Natural killer cell (primary cell): ENCODE data around the gene PPP6R1. TPM values are rescaled to one million over a fixed set of nuclear protein-coding genes. Genes with fewer than 3 reads are reported as not detected.

ENCODE experiments used
- ATAC-seq, 3 donors: fragments of 150-1000 bp in 2 of 3; fragments of 200-7000 bp in 1 of 3; cut with Tn5 transposase; 1 replicate in 1 of 3; 2 replicates in 2 of 3; pipeline ENCODE4 v1.10.0; 2021; ENCODE audit warnings: mild to moderate bottlenecking in 2 of 3, moderate library complexity in 2 of 3
- DNase-seq, 2 donors: peaks; one replicate each; pipeline versions ENCODE4 v3.0.0 to v3.0.0-alpha.2; 2013 to 2021; ENCODE audit warnings: mixed read lengths in 1 of 2
- H3K27ac ChIP-seq: one replicate; pipeline ENCODE4 v1.5.1; 2013; ENCODE audit warnings: mild to moderate bottlenecking, low read length
- H3K27me3 ChIP-seq: one replicate; pipeline ENCODE4 v1.6.1; 2013; ENCODE audit warnings: low read length; ENCODE audit not compliant: control insufficient read depth, insufficient read depth
- H3K36me3 ChIP-seq: one replicate; pipeline ENCODE4 v1.6.1; 2013; ENCODE audit warnings: low read length; ENCODE audit not compliant: control insufficient read depth, insufficient read depth
- H3K4me1 ChIP-seq: one replicate; pipeline ENCODE4 v1.6.1; 2013; ENCODE audit warnings: low read length; ENCODE audit not compliant: control insufficient read depth, insufficient read depth
- H3K4me3 ChIP-seq: one replicate; pipeline ENCODE4 v1.5.1; 2013; ENCODE audit warnings: low read length
- H3K9me3 ChIP-seq: one replicate; pipeline ENCODE4 v1.6.1; 2013; ENCODE audit warnings: low read length; ENCODE audit not compliant: control insufficient read depth, insufficient read depth
- H3K27ac Mint-ChIP-seq, 2 donors: one replicate each; pipeline ENCODE4 v1.8.0; 2022; ENCODE audit warnings: mild to moderate bottlenecking in 2 of 2, mixed read lengths in 2 of 2, moderate library complexity in 1 of 2
- H3K27me3 Mint-ChIP-seq, 2 donors: one replicate each; pipeline ENCODE4 v1.8.0; 2022; ENCODE audit warnings: low read depth in 2 of 2, mixed read lengths in 2 of 2
- H3K36me3 Mint-ChIP-seq: one replicate; pipeline ENCODE4 v1.8.0; 2022; ENCODE audit warnings: mixed read lengths
- H3K4me1 Mint-ChIP-seq, 2 donors: one replicate each; pipeline ENCODE4 v1.8.0; 2022; ENCODE audit warnings: mixed read lengths in 2 of 2
- H3K4me3 Mint-ChIP-seq: one replicate; pipeline ENCODE4 v1.8.0; 2022; ENCODE audit warnings: mild to moderate bottlenecking, moderate library complexity, mixed read lengths
- H3K9me3 Mint-ChIP-seq, 2 donors: one replicate each; pipeline ENCODE4 v1.8.0; 2022; ENCODE audit warnings: mixed read lengths in 2 of 2
- WGBS: methylation state at CpG from one replicate; pipeline ENCODE4 v1.1.7; 2013; ENCODE audit warnings: missing lambda C conversion rate; ENCODE audit not compliant: insufficient coverage; 5-methylcytosine and 5-hydroxymethylcytosine counted together
- intact Hi-C: fragments of 100-400 bp; cut with micrococcal nuclease; formaldehyde crosslinking; loops from one replicate; pipeline ENCODE4 v1.14.2; 2022
- total RNA-seq, 4 donors: library from RNA; stranded (reverse); fragments of 120-200 nt in 1 of 4; gene quantifications; one replicate each; pipeline versions ENCODE4 v1.2.3 to v1.2.4, GENCODE V29; 2013 to 2022
- TF ChIP-seq, protein P1 (sequence below): fragments of 200-600 bp; IDR thresholded peaks from one replicate; pipeline ENCODE4 v1.8.0; 2022; ENCODE audit warnings: antibody characterized with exemption

The PPP6R1 gene
- total RNA-seq, 3 donors from 2014 or later (not counting 1 experiment from before 2014, with no cell fraction given), result 252 to 275 (median 260) TPM

DNA sequence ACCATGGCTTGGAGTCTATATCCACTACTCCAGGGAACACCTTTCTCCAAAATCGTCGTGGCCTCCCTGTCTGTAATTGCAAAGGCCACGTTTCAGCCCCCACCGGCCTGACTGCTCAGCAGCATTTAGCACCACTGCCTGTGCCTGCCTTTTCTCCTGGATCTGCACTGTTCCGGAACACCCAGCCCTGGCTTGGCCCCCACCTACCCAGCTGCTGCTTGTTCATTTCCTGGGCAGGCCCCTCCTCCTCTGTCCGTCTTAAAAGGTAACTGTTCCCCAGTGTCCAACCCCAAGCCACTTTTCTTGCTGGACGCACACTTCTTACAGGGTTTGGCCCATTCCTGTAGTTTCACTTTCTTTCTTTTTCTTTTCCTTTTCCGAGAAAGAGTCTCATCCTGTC, 70.2 kb downstream of the PPP6R1 start:
- Histone ChIP-seq H3K27ac (no peak overlapping the region), H3K36me3 (no peaks in the 10 kb centered on the region), H3K4me1 (no peaks in the 10 kb centered on the region), H3K4me3 (no peak overlapping the region), H3K9me3 (no peaks in the 10 kb centered on the region), H3K27me3 (no peaks in the 10 kb centered on the region)
- 20% methylated on average over 8 of the region's 8 CpGs for WGBS
- TF ChIP-seq, protein P1, sequence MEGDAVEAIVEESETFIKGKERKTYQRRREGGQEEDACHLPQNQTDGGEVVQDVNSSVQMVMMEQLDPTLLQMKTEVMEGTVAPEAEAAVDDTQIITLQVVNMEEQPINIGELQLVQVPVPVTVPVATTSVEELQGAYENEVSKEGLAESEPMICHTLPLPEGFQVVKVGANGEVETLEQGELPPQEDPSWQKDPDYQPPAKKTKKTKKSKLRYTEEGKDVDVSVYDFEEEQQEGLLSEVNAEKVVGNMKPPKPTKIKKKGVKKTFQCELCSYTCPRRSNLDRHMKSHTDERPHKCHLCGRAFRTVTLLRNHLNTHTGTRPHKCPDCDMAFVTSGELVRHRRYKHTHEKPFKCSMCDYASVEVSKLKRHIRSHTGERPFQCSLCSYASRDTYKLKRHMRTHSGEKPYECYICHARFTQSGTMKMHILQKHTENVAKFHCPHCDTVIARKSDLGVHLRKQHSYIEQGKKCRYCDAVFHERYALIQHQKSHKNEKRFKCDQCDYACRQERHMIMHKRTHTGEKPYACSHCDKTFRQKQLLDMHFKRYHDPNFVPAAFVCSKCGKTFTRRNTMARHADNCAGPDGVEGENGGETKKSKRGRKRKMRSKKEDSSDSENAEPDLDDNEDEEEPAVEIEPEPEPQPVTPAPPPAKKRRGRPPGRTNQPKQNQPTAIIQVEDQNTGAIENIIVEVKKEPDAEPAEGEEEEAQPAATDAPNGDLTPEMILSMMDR, result no peak
- no peaks in the 10 kb centered on the region for H3K36me3 Mint-ChIP-seq
- H3K4me3 Mint-ChIP-seq, result no peak overlapping the region
- intact Hi-C loops, result no loop called here
- ATAC-seq, result no peak
- H3K9me3 Mint-ChIP-seq, result no peaks in the 10 kb centered on the region
- DNase-seq, result no peak
- peaks cover 0 to 6% of the 10 kb centered on the region in 2 donors for H3K4me1 Mint-ChIP-seq
- no peak overlapping the region for H3K27ac Mint-ChIP-seq
- peaks cover 8 to 11% of the 10 kb centered on the region in 2 donors for H3K27me3 Mint-ChIP-seq

DNA sequence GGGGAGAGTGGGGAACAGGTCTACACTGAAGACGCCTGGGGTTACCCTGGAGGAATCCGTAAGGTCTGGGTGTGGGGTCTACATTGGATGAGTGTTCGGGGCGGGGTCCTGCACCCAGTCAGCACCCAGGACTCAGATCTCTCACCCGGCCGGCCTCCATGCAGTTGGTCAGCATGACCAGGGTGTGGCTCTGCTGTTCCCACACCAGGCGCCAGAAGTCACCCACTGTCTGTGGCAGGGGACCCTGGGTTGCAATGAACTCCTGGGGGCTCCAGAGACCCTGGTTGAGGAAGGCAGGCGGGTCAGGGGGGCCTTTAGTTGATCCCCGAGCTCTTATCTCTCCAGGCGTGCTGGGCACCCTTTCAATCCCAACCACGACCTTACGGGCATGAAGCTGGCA, 72.7 kb downstream of the PPP6R1 start:
- no peaks in the 10 kb centered on the region for H3K36me3 Mint-ChIP-seq
- intact Hi-C loops, result no loop called here
- WGBS, result 84% methylated on average over 12 of the region's 12 CpGs
- Histone ChIP-seq H3K4me3 (no peak overlapping the region), H3K27ac (no peak overlapping the region), H3K27me3 (peaks cover 11% of the 10 kb centered on the region), H3K9me3 (no peaks in the 10 kb centered on the region), H3K36me3 (no peaks in the 10 kb centered on the region), H3K4me1 (no peaks in the 10 kb centered on the region)
- DNase-seq, result no peak
- no peak overlapping the region for H3K4me3 Mint-ChIP-seq
- ATAC-seq, result no peak
- no peaks in the 10 kb centered on the region for H3K9me3 Mint-ChIP-seq
- H3K27ac Mint-ChIP-seq, result no peak overlapping the region
- peaks cover 8 to 20% of the 10 kb centered on the region in 2 donors for H3K27me3 Mint-ChIP-seq
- TF ChIP-seq, protein P1, result no peak
- H3K4me1 Mint-ChIP-seq, result peaks cover 0 to 6% of the 10 kb centered on the region in 2 donors

DNA sequence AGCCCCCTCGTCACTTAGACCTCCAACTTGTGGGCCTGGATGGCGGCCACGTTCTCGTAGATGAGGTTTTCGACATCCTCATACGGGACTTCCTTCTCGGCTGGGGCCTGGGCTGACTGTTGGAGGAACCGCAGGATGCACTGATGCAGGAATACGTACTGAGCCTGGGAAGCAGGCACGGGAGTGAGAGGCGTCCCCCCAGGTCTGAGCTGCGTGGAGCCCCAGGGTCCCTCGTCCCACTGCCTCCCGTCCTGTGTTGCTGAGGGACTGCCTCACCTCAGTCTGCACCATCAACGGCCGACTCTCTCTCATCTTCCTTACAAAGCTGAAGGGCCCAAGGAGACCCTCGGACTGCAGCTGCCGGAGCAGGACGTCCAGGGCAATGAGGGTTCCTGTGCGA, 77.1 kb downstream of the PPP6R1 start:
- H3K27ac ChIP-seq, result no peak overlapping the region
- WGBS, result 70% methylated on average over 20 of the region's 20 CpGs

More for the DNA sequence above, 77.1 kb downstream of the PPP6R1 start:
- H3K27ac Mint-ChIP-seq, result no peak overlapping the region
- intact Hi-C loops, result no loop called here
- H3K4me3 Mint-ChIP-seq, result no peak overlapping the region
- no peaks in the 10 kb centered on the region for H3K36me3 Mint-ChIP-seq
- peaks cover 22% of the 10 kb centered on the region for H3K4me1 ChIP-seq
- peaks cover 22 to 39% of the 10 kb centered on the region in 2 donors for H3K27me3 Mint-ChIP-seq
- DNase-seq (no peak), ATAC-seq (no peak)
- H3K36me3 ChIP-seq, result no peaks in the 10 kb centered on the region
- TF ChIP-seq, protein P1, result no peak
- no peaks in the 10 kb centered on the region for H3K9me3 ChIP-seq
- H3K9me3 Mint-ChIP-seq, result no peaks in the 10 kb centered on the region
- H3K4me1 Mint-ChIP-seq, result peaks cover 12 to 25% of the 10 kb centered on the region in 2 donors
- peaks cover 31% of the 10 kb centered on the region for H3K27me3 ChIP-seq
- H3K4me3 ChIP-seq, result no peak overlapping the region

Other genes starting within 250 kb of the PPP6R1 start
- gene GP6, start 220.8 kb downstream of the PPP6R1 start, total RNA-seq, result 1 to 10 TPM in 2 of 3 donors, under 1 TPM in 1; 0.95 to 3.3 (median 2.3) TPM
- gene RDH13, start 195.9 kb downstream of the PPP6R1 start, total RNA-seq, result 10 to 100 TPM; 18.2 to 25.3 (median 19.3) TPM
- 10 to 100 TPM in 1 of 3 donors, 1 to 10 TPM in 2; 8.8 to 15.7 (median 10.0) TPM for gene EPS8L1, start 183.1 kb downstream of the PPP6R1 start, total RNA-seq
- 100 to 1,000 TPM; 162 to 178 (median 174) TPM for gene PPP1R12C, start 141.4 kb downstream of the PPP6R1 start, total RNA-seq
- under 1 TPM in 1 of 3 donors, not detected in 2; 0.94 TPM for gene TNNT1, start 109.8 kb downstream of the PPP6R1 start, total RNA-seq
- under 1 TPM in 1 of 3 donors, not detected in 2; 0.94 TPM for gene TNNI3, start 101.3 kb downstream of the PPP6R1 start, total RNA-seq
- gene DNAAF3, start 92.4 kb downstream of the PPP6R1 start, total RNA-seq, result not detected
- 1 to 10 TPM; 4.9 to 6.1 (median 5.3) TPM for gene SYT5, start 78.7 kb downstream of the PPP6R1 start, total RNA-seq
- under 1 TPM in 1 of 3 donors, not detected in 2; 0.45 TPM for gene PTPRH, start 49.5 kb downstream of the PPP6R1 start, total RNA-seq
- 10 to 100 TPM; 12.6 to 14.7 (median 14.6) TPM for gene TMEM86B, start 30.3 kb downstream of the PPP6R1 start, total RNA-seq
- gene HSPBP1, start 21.1 kb upstream of the PPP6R1 start, total RNA-seq, result 10 to 100 TPM; 17.1 to 19.5 (median 18.5) TPM
- 1 to 10 TPM; 6.0 to 9.8 (median 6.5) TPM for gene BRSK1, start 25.0 kb upstream of the PPP6R1 start, total RNA-seq
- 1 to 10 TPM in 1 of 3 donors, under 1 TPM in 1, not detected in 1; 0.87 to 2.1 TPM for gene TMEM150B, start 66.3 kb upstream of the PPP6R1 start, total RNA-seq
- gene KMT5C, start 80.9 kb upstream of the PPP6R1 start, total RNA-seq, result 100 to 1,000 TPM in 1 of 3 donors, 10 to 100 TPM in 2; 44.5 to 147 (median 46.8) TPM
- gene COX6B2, start 95.7 kb upstream of the PPP6R1 start, total RNA-seq, result 1 to 10 TPM in 1 of 3 donors, under 1 TPM in 1, not detected in 1; 0.26 to 6.5 TPM
- not detected for gene GARIN5B, start 104.2 kb upstream of the PPP6R1 start, total RNA-seq
- under 1 TPM; 0.14 to 0.35 (median 0.27) TPM for gene IL11, start 111.4 kb upstream of the PPP6R1 start, total RNA-seq
- not detected for gene TMEM190, start 117.8 kb upstream of the PPP6R1 start, total RNA-seq
- 1 to 10 TPM; 2.9 to 5.1 (median 4.0) TPM for gene TMEM238, start 125.3 kb upstream of the PPP6R1 start, total RNA-seq
- gene RPL28, start 126.9 kb upstream of the PPP6R1 start, total RNA-seq, result 1,000 to 10,000 TPM; 1,373 to 1,704 (median 1,679) TPM
- gene UBE2S, start 148.8 kb upstream of the PPP6R1 start, total RNA-seq, result 100 to 1,000 TPM in 1 of 3 donors, 10 to 100 TPM in 2; 60.2 to 107 (median 63.9) TPM
- not detected for gene SHISA7, start 184.3 kb upstream of the PPP6R1 start, total RNA-seq
- 10 to 100 TPM in 1 of 3 donors, 1 to 10 TPM in 2; 7.2 to 12.4 (median 9.5) TPM for gene ISOC2, start 202.6 kb upstream of the PPP6R1 start, total RNA-seq
- gene C19orf85, start 205.7 kb upstream of the PPP6R1 start, total RNA-seq, result not detected
- 10 to 100 TPM; 20.8 to 28.7 (median 24.1) TPM for gene ZNF628, start 217.6 kb upstream of the PPP6R1 start, total RNA-seq
- 10 to 100 TPM in 1 of 3 donors, 1 to 10 TPM in 2; 8.7 to 12.5 (median 8.8) TPM for gene NAT14, start 226.2 kb upstream of the PPP6R1 start, total RNA-seq
- under 1 TPM; 0.11 to 0.68 (median 0.58) TPM for gene SSC5D, start 229.4 kb upstream of the PPP6R1 start, total RNA-seq